Colonic mucosa (tissue), 4 donors: ENCODE data around the gene AOPEP. TPM values are rescaled to one million over a fixed set of nuclear protein-coding genes. Genes with fewer than 3 reads are reported as not detected.
A peak's percentile ranks its signal among the peaks of the same experiment; 100 is the strongest.

ENCODE experiments used
- DNase-seq: peaks from one replicate; pipeline ENCODE4 v3.0.0-alpha.2; 2020
- H3K27ac ChIP-seq: fragments of 200-600 bp; one replicate; pipeline ENCODE4 v1.8.0; 2021
- H3K27me3 ChIP-seq: fragments of 200-600 bp; one replicate; pipeline ENCODE4 v1.8.0; 2021
- H3K36me3 ChIP-seq: fragments of 200-600 bp; one replicate; pipeline ENCODE4 v1.8.0; 2021
- H3K4me1 ChIP-seq: fragments of 200-600 bp; one replicate; pipeline ENCODE4 v1.8.0; 2021; ENCODE audit warnings: mild to moderate bottlenecking
- H3K4me3 ChIP-seq: fragments of 200-600 bp; one replicate; pipeline ENCODE4 v1.8.0; 2021
- H3K9ac ChIP-seq, 2 donors: one replicate each; pipeline ENCODE4 v1.7.0; 2013; ENCODE audit warnings: control low read depth in 2 of 2, low read depth in 2 of 2, low read length in 2 of 2
- H3K9me3 ChIP-seq: fragments of 200-600 bp; one replicate; pipeline ENCODE4 v1.8.0; 2021
- CTCF ChIP-seq: fragments of 200-600 bp; IDR thresholded peaks from one replicate; pipeline ENCODE4 v1.8.0; 2022; ENCODE audit warnings: antibody characterized with exemption, mild to moderate bottlenecking
- intact Hi-C: fragments of 100-400 bp; cut with DNase I; formaldehyde crosslinking; loops from one replicate; pipeline ENCODE4 v1.14.1; 2022
- total RNA-seq, 2 donors: library from RNA; stranded (reverse); fragmentation: NEBNext Ultra II Directional in 1 of 2; extraction: Animal tissue kit (Norgen Biotek cat#: 25700) in 1 of 2; gene quantifications; one replicate each; pipeline ENCODE4 v1.2.1, GENCODE V29; 2021
- donor health status: healthy.
- donor health status: DM: no; HTN: no; CAD: no.
- donor health status: DM: no; HTN: no; CAD: no.

AOPEP gene
- total RNA-seq, 2 donors from 2014 or later, result 38.4 to 43.2 TPM

DNA sequence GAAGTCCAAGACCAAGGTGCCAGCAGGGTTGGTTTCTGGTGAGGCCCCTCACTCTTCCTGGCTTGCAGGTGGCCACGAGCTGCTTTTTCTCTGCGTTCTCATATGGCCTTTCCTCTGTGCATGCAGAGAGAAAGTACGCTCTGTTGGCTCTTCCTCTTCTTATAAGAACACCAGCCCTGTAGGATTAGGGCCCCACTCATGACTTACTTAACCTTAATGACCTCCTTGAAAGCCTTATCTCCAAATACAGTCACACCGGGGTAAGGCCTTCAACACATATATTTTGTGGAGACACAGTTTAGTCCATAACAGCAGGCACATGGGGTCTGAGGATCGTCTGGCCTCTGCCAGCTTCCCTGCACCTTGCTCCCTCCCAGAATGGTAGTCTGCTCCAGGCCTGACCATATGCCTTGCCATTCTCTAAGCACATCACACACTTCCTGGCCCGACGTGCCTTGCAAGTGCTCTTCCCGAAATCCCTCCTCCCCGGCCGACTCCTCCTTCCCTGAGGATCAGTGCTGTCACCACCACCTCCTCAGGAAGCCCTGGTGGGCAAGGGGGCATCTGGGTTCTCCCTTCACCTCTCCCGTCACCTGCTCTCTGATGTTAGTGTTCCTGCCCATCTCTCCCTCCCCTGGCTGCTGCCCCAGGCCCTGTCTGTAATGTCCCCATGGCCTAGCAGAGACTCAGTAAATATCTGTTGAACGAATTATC is 200.7 kb downstream of the AOPEP start:
- H3K36me3 ChIP-seq, result no peaks in the 10 kb centered on the region
- peaks cover 8% of the 10 kb centered on the region for H3K4me1 ChIP-seq
- TF ChIP-seq CTCF, result no peak
- H3K9me3 ChIP-seq, result no peaks in the 10 kb centered on the region
- no peaks in the 10 kb centered on the region for H3K27me3 ChIP-seq
- no peak overlapping the region for H3K27ac ChIP-seq
- intact Hi-C loops, result no loop called here
- no peak overlapping the region for H3K9ac ChIP-seq
- no peak overlapping the region for H3K4me3 ChIP-seq
- DNase-seq, result no peak

GRCh38 chr9:94927762-94928670 is 201.5 kb downstream of the AOPEP start:
- intact Hi-C loops, result no loop called here
- no peak for DNase-seq
- no peaks in the 10 kb centered on the region for H3K36me3 ChIP-seq
- H3K9me3 ChIP-seq, result no peaks in the 10 kb centered on the region
- H3K27me3 ChIP-seq, result no peaks in the 10 kb centered on the region
- peaks cover 8% of the 10 kb centered on the region for H3K4me1 ChIP-seq
- H3K4me3 ChIP-seq, result no peak overlapping the region
- H3K27ac ChIP-seq, result no peak overlapping the region
- TF ChIP-seq CTCF, result no peak
- H3K9ac ChIP-seq, result no peak overlapping the region

- Histone ChIP-seq H3K4me3 (no peak overlapping the region), H3K9ac (no peak overlapping the region), H3K9me3 (no peaks in the 10 kb centered on the region), H3K27ac (no peak overlapping the region), H3K4me1 (peaks cover 8% of the 10 kb centered on the region), H3K36me3 (no peaks in the 10 kb centered on the region), H3K27me3 (no peaks in the 10 kb centered on the region)
- no peak for DNase-seq
- intact Hi-C loops, result no loop called here
- TF ChIP-seq CTCF, result no peak
Observed at GRCh38 chr9:94928691-94929368, 202.3 kb downstream of the AOPEP start.

DNA sequence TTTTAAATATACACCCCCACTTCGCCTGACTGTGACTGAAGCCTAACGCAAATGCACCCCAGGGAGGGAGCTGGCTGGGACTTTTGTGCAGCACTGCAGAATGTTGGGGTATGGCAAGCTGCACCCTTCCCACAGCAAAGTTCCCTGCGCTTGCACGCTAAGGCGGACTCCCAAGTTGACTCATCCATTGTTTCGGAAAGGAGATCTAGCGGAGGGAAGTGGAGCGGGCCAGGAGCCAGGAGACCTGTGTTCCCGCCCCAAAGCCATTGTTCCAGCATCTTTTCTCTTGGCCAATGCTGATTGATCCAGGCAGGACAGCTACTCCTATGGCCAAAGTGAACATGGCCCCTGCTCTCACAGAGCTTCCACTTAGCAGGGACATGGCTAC is 202.9 kb downstream of the AOPEP start:
- TF ChIP-seq CTCF, result no peak
- peaks cover 8% of the 10 kb centered on the region for H3K4me1 ChIP-seq
- H3K9ac ChIP-seq, result no peak overlapping the region
- intact Hi-C loops, result no loop called here
- no peaks in the 10 kb centered on the region for H3K9me3 ChIP-seq
- no peak for DNase-seq
- H3K36me3 ChIP-seq, result no peaks in the 10 kb centered on the region
- no peak overlapping the region for H3K4me3 ChIP-seq
- H3K27me3 ChIP-seq, result no peaks in the 10 kb centered on the region
- no peak overlapping the region for H3K27ac ChIP-seq

DNA sequence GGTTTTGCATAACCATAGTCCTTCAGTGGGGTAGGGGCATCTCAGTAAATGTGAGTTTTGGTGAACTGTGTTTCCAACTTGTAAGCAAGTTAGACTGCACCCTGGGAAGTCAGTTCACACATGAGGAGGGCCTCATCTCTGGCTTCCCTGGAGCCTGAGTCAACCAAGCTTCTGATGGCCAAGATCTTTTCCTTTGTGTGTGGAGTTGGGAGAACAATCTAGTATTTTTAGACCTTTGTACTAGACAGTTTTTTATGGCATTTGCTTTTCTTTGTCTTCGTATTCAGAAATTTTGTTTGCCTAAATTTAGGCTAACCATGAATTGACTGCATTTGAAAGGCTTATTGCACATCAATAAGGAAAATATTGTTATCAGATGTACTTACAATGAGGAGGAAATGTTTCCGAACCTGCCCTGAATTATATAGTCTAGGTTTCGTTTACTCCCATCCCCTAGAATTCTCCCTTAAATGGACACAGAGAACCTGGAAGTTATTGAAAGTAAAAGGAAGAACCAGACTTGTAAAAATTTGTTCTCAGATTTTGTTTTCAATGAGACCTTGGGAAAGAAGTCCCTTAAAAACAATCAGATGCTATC is 204.6 kb downstream of the AOPEP start:
- intact Hi-C loops, result no loop called here
- no peaks in the 10 kb centered on the region for H3K9me3 ChIP-seq
- no peaks in the 10 kb centered on the region for H3K36me3 ChIP-seq
- peak overlapping the region; percentile 64 for H3K27ac ChIP-seq
- no peak for DNase-seq
- H3K9ac ChIP-seq, result peak overlapping the region in 1 of 2 donors; percentile 54
- no peaks in the 10 kb centered on the region for H3K27me3 ChIP-seq
- peaks cover 8% of the 10 kb centered on the region for H3K4me1 ChIP-seq
- H3K4me3 ChIP-seq, result no peak overlapping the region
- no peak for TF ChIP-seq CTCF
